ENCODE measurements around the gene DEPDC4.

DNA sequence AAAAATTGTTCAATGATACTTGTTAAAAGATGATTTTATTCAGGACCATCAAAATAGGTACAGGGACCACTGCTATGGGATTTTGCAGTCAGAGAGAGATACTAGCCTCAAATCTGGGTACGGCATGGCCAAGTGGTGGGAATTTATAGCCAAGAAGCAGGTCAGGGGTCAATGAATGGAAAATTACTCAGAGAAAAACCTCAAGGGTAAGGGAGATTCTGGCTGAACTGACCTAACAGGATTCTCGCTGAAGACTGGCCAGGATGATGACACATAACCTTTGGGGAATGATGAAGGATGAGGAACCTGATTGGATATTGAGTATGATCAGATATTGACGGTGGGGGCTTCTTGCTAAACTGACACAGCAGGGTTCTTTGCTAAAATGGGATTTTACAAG, 32.7 kb downstream of the DEPDC4 start:
- TF ChIP-seq, protein P1, sequence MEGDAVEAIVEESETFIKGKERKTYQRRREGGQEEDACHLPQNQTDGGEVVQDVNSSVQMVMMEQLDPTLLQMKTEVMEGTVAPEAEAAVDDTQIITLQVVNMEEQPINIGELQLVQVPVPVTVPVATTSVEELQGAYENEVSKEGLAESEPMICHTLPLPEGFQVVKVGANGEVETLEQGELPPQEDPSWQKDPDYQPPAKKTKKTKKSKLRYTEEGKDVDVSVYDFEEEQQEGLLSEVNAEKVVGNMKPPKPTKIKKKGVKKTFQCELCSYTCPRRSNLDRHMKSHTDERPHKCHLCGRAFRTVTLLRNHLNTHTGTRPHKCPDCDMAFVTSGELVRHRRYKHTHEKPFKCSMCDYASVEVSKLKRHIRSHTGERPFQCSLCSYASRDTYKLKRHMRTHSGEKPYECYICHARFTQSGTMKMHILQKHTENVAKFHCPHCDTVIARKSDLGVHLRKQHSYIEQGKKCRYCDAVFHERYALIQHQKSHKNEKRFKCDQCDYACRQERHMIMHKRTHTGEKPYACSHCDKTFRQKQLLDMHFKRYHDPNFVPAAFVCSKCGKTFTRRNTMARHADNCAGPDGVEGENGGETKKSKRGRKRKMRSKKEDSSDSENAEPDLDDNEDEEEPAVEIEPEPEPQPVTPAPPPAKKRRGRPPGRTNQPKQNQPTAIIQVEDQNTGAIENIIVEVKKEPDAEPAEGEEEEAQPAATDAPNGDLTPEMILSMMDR (conservative IDR thresholded peaks at IDR 0.05; ENCODE audit: low read depth in 2 of 2) = no peak
- TF ChIP-seq ZNF331 (CRISPR knock-in tag; IDR thresholded peaks at IDR 0.05; ENCODE audit: low read depth) (no peak), POLR2AphosphoS5 (IDR thresholded peaks at IDR 0.05; ENCODE audit: low read depth) (no peak), EZH2 (IDR thresholded peaks at IDR 0.05; ENCODE audit: low read depth, unreplicated experiment) (no peak), NANOG (IDR thresholded peaks at IDR 0.05; ENCODE audit: borderline replicate concordance) (no peak)
- TF ChIP-seq, protein P2, sequence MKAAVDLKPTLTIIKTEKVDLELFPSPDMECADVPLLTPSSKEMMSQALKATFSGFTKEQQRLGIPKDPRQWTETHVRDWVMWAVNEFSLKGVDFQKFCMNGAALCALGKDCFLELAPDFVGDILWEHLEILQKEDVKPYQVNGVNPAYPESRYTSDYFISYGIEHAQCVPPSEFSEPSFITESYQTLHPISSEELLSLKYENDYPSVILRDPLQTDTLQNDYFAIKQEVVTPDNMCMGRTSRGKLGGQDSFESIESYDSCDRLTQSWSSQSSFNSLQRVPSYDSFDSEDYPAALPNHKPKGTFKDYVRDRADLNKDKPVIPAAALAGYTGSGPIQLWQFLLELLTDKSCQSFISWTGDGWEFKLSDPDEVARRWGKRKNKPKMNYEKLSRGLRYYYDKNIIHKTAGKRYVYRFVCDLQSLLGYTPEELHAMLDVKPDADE (IDR thresholded peaks at IDR 0.05) = no peak
